Central memory CD4-positive, alpha-beta T cell (primary cell): Measurements from ENCODE around the gene EHMT1.

Source experiments
- DNase-seq: peaks from one replicate; pipeline ENCODE4 v3.0.0; 2022

The EHMT1 gene

GRCh38 chr9:137834846-137835546, 216.2 kb downstream of the EHMT1 start:
- DNase-seq = no peak

- DNase-seq = no peak
Observed at GRCh38 chr9:137836151-137836830, 217.5 kb downstream of the EHMT1 start.

- DNase-seq = no peak
Observed at GRCh38 chr9:137836831-137837241, 218.0 kb downstream of the EHMT1 start.

GRCh38 chr9:137837345-137838278, 218.8 kb downstream of the EHMT1 start:
- no peak for DNase-seq

GRCh38 chr9:137838576-137838975, 219.8 kb downstream of the EHMT1 start:
- DNase-seq = no peak

- no peak for DNase-seq
Observed at GRCh38 chr9:137843355-137843754, 224.6 kb downstream of the EHMT1 start.

GRCh38 chr9:137851516-137852267, 232.9 kb downstream of the EHMT1 start:
- no peak for DNase-seq

GRCh38 chr9:137853392-137853995, 234.7 kb downstream of the EHMT1 start:
- no peak for DNase-seq

GRCh38 chr9:137860361-137860760, 241.6 kb downstream of the EHMT1 start:
- DNase-seq = no peak

GRCh38 chr9:137865581-137866145, 246.9 kb downstream of the EHMT1 start:
- no peak for DNase-seq

GRCh38 chr9:137866226-137867141, 247.7 kb downstream of the EHMT1 start:
- no peak for DNase-seq

GRCh38 chr9:137870432-137870831, 251.6 kb downstream of the EHMT1 start:
- DNase-seq = no peak

- DNase-seq = no peak
Observed at GRCh38 chr9:137872296-137872695, 253.5 kb downstream of the EHMT1 start.

GRCh38 chr9:137873408-137873807, 254.6 kb downstream of the EHMT1 start:
- DNase-seq = no peak

GRCh38 chr9:137873858-137874362, 255.1 kb downstream of the EHMT1 start:
- DNase-seq = no peak

GRCh38 chr9:137875354-137875753, 256.5 kb downstream of the EHMT1 start:
- DNase-seq = no peak

GRCh38 chr9:137875846-137876245, 257.0 kb downstream of the EHMT1 start:
- DNase-seq = no peak

- no peak for DNase-seq
Observed at GRCh38 chr9:137876269-137876668, 257.5 kb downstream of the EHMT1 start.

GRCh38 chr9:137876781-137877386, 258.1 kb downstream of the EHMT1 start:
- DNase-seq = no peak
